Uterus (tissue), 4 donors: Measurements from ENCODE around the gene MBNL1. TPM values are rescaled to one million over a fixed set of nuclear protein-coding genes. Genes with fewer than 3 reads are reported as not detected.

Experiments used
- DNase-seq, 2 donors: peaks; one replicate each; pipeline ENCODE4 v3.0.0-alpha.2; 2019 to 2020
- H3K27ac ChIP-seq, 2 donors: fragments of 200-600 bp; sonication (generic); 1 replicate in 1 of 2; 2 replicates in 1 of 2; pipeline ENCODE4 v1.5.1; 2016 to 2018
- H3K27me3 ChIP-seq, 2 donors: fragments of 200-600 bp; sonication (generic); one replicate each; pipeline ENCODE4 v1.5.1; 2018 to 2019; ENCODE audit warnings: control low read depth in 1 of 2
- H3K36me3 ChIP-seq, 2 donors: fragments of 200-600 bp; sonication (generic); one replicate each; pipeline ENCODE4 v1.5.1; 2019; ENCODE audit warnings: control low read depth in 1 of 2
- H3K4me1 ChIP-seq, 2 donors: fragments of 200-600 bp; sonication (generic); one replicate each; pipeline ENCODE4 v1.5.1; 2018 to 2019; ENCODE audit warnings: control low read depth in 1 of 2
- H3K4me3 ChIP-seq, 2 donors: fragments of 200-600 bp; sonication (generic); 1 replicate in 1 of 2; 2 replicates in 1 of 2; pipeline ENCODE4 v1.5.1; 2018 to 2019; ENCODE audit warnings: mild to moderate bottlenecking in 1 of 2
- H3K9me3 ChIP-seq, 2 donors: fragments of 200-600 bp; sonication (generic); one replicate each; pipeline ENCODE4 v1.5.1; 2019; ENCODE audit warnings: control low read depth in 1 of 2
- CTCF ChIP-seq, 4 experiments: fragments of 200-600 bp in 2 of 4; fragments of 450-650 bp in 2 of 4; sonication (generic) in 2 of 4; IDR thresholded peaks; one replicate each; pipeline ENCODE4 v1.5.1; 2016 to 2019; ENCODE audit warnings: antibody characterized with exemption in 4 of 4, mild to moderate bottlenecking in 2 of 4, moderate library complexity in 1 of 4
- POLR2A ChIP-seq, 2 donors: fragments of 450-650 bp; IDR thresholded peaks; one replicate each; pipeline ENCODE4 v1.6.1; 2016; ENCODE audit warnings: antibody characterized with exemption in 2 of 2, mild to moderate bottlenecking in 1 of 2, moderate library complexity in 1 of 2
- intact Hi-C: fragments of 100-400 bp; cut with DNase I; formaldehyde crosslinking; loops from one replicate; pipeline ENCODE4 v1.15.1; 2023; ENCODE audit warnings: low total_unique reads
- total RNA-seq, 4 donors: library from RNA; depleted of rRNA in 3 of 4; stranded (reverse); fragments of >200 nt in 3 of 4; gene quantifications; one replicate each; pipeline versions ENCODE4 v1.1.0 to v1.2.4, GENCODE V29; 2014 to 2023
- donor health status: DM: yes; HTN: yes; CAD: no.

The MBNL1 gene
- total RNA-seq, 4 donors from 2014 or later = 219 to 470 (median 243) TPM

DNA sequence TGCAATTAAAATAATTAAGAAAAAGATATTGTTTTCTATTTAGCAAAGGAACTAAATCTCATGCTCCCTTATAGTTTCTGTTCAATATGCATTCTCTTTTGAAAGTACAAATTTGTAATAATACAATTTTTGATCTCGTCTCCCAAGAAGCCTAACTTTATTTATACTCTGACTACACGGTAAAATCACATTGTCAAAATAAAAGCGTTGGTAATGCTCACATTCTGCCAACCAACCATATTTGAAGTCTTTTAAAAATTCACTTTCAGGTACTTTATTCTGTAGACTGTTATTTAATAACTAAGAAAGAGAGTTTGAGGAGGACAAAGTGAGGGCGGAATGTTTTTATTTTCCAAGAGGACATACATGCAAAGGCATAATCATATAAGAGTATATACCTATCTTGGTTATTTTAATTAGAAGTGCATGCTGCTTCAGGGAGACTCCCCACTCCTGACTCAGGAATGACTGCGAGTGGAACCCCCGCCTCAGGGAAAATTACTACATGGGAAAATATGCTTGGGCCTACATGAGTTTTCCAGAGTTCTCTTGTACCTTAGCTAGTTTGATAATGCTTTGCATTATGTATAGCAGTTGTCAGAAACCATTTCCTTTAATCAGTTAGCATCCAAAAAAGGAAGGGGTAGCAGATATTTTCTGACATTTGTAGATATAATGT lies 19.3 kb downstream of the MBNL1 start:
- Histone ChIP-seq H3K9me3 (no peaks in the 10 kb centered on the region), H3K4me3 (peak overlapping the region in 1 of 2 donors; percentile 7), H3K4me1 (peaks cover 14% of the 10 kb centered on the region in 2 donors), H3K27me3 (no peaks in the 10 kb centered on the region), H3K27ac (peak overlapping the region in 1 of 2 donors; percentile 66), H3K36me3 (no peaks in the 10 kb centered on the region)
- no peak for DNase-seq
- intact Hi-C loops = no loop called here
- no peak for TF ChIP-seq POLR2A (IDR thresholded peaks at IDR 0.05)
- TF ChIP-seq CTCF (IDR thresholded peaks at IDR 0.05) = no peak

DNA sequence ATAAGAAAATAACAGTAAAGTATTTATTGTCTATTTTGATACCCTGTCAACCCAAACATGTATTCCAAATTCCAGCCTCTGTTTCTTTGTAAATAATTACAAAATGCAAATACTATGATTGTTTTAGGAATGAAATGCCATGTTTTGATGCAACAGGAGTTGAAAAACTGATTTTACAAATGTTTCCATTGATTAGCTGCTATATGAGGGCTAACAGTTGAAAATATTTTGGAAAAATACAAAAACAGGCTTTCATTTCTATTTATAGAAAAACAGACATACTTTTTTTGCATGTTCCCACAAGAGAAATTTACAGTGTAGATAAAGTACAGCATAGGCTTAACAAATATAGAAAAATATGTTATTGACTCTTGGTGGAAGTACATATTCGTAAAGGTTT lies 20.0 kb downstream of the MBNL1 start:
- H3K4me1 ChIP-seq = peaks cover 8 to 16% of the 10 kb centered on the region in 2 donors
- intact Hi-C loops = no loop called here
- H3K27me3 ChIP-seq = no peaks in the 10 kb centered on the region
- H3K9me3 ChIP-seq = no peaks in the 10 kb centered on the region
- no peak overlapping the region for H3K4me3 ChIP-seq
- no peak for TF ChIP-seq CTCF (IDR thresholded peaks at IDR 0.05)
- no peak for DNase-seq
- peak overlapping the region in 1 of 2 donors; percentile 66 for H3K27ac ChIP-seq
- H3K36me3 ChIP-seq = no peaks in the 10 kb centered on the region

DNA sequence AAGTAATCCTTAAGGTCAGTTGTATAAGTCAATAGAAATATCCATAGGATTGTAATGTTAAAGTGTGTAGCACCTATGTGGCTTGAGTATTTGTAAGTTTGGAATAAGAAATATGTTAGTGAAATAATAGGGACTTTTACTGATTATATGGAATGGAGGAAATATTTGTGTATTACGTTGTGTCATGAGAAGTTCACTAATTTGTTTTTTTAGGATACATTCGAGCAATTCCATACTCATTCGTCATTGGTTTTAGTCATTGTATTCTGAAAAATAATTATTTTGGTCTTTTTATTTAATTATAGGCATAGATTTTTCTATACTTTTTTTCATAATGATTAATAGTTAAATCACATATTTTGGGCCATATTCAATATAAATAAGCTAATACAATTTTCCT lies 21.0 kb downstream of the MBNL1 start:
- H3K4me1 ChIP-seq = peaks cover 8 to 12% of the 10 kb centered on the region in 2 donors
- no peak for TF ChIP-seq CTCF (IDR thresholded peaks at IDR 0.05)
- TF ChIP-seq POLR2A (IDR thresholded peaks at IDR 0.05) = no peak

DNA sequence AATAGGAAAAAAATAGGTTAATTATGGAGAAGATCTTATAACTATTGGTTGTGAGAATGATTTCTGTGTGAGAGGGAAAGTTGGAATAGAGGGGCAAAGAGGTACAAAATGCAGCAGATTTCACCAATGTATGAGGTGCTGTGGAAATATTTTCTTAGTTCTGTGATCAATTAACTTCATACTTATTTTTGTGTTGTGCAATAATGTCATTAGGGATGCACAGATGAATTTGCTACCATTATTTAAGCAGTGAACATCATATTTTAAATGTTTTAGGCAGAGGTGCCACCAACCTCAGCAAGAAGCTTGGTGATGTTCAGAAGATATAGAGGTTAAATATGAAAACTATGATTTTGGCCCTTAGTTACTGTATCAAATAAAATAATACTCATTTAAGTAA lies 21.6 kb downstream of the MBNL1 start:
- no peak for TF ChIP-seq POLR2A (IDR thresholded peaks at IDR 0.05)
- H3K4me1 ChIP-seq = peaks cover 8 to 12% of the 10 kb centered on the region in 2 donors
- no peaks in the 10 kb centered on the region for H3K27me3 ChIP-seq
- no peaks in the 10 kb centered on the region for H3K36me3 ChIP-seq
- peak overlapping the region in 1 of 2 donors; percentile 49 for H3K27ac ChIP-seq
- DNase-seq = no peak
- intact Hi-C loops = no loop called here
- H3K9me3 ChIP-seq = no peaks in the 10 kb centered on the region
- H3K4me3 ChIP-seq = no peak overlapping the region

More for the DNA sequence above, 21.0 kb downstream of the MBNL1 start:
- no peaks in the 10 kb centered on the region for H3K27me3 ChIP-seq
- no peaks in the 10 kb centered on the region for H3K36me3 ChIP-seq
- H3K27ac ChIP-seq = peak overlapping the region in 1 of 2 donors; percentile 38
- no peak overlapping the region for H3K4me3 ChIP-seq
- DNase-seq = no peak
- intact Hi-C loops = no loop called here
- no peaks in the 10 kb centered on the region for H3K9me3 ChIP-seq

DNA sequence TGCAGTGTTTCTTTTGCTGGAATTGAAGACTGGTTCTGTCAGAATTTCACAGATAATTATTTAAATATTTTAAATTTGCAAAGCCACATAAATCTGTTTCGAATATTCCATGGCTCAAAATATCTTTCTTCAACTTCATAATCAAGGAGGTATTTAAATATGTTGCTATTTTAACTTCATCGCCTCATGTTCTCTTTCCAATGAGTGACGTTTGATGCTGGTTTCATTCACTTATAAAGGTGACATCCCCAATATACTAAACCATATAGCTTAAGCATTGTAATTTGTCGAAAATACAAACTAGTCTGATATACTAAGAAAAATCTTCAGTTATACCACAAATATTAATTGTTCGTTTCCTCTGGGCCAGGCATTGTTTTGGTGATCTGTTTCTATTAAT lies 22.5 kb downstream of the MBNL1 start:
- no peak for DNase-seq
- TF ChIP-seq POLR2A (IDR thresholded peaks at IDR 0.05) = no peak
- TF ChIP-seq CTCF (IDR thresholded peaks at IDR 0.05) = no peak
- no peaks in the 10 kb centered on the region for H3K9me3 ChIP-seq
- H3K4me3 ChIP-seq = no peak overlapping the region
- H3K27me3 ChIP-seq = no peaks in the 10 kb centered on the region
- H3K36me3 ChIP-seq = no peaks in the 10 kb centered on the region
- peak overlapping the region; percentile 0 to 49 for H3K27ac ChIP-seq
- intact Hi-C loops = no loop called here
- peaks cover 8 to 12% of the 10 kb centered on the region in 2 donors for H3K4me1 ChIP-seq
